WTC11 (cell line): ENCODE measurements around the gene RNF151. TPM values are rescaled to one million over a fixed set of nuclear protein-coding genes. Genes with fewer than 3 reads are reported as not detected.

ENCODE experiments used
- ATAC-seq: fragments of 200-7000 bp; cut with Tn5 transposase; 2 replicates; pipeline ENCODE4 v1.10.0; 2021; ENCODE audit warnings: mild to moderate bottlenecking, moderate library complexity
- CTCF ChIA-PET: fragments of 300-600 bp; sonication (Branson Sonifier 250); formaldehyde crosslinking; loops from one replicate; lab custom pipeline; 2021; ENCODE audit warnings: antibody characterized with exemption; lab: Charles Lee
- POLR2A ChIA-PET: fragments of 350-600 bp; sonication (Branson Sonifier 250); formaldehyde crosslinking; loops from one replicate; lab custom pipeline; 2021; ENCODE audit warnings: antibody characterized with exemption; lab: Charles Lee
- DNase-seq: peaks from one replicate; pipeline ENCODE4 v3.0.0; 2021; ENCODE audit warnings: low spot score
- H3K27ac Mint-ChIP-seq: 2 replicates; pipeline ENCODE4 v1.8.0; 2021; ENCODE audit warnings: mixed read lengths
- H3K27me3 Mint-ChIP-seq: 2 replicates; pipeline ENCODE4 v1.8.0; 2021; ENCODE audit warnings: low read depth, mild to moderate bottlenecking, moderate library complexity, mixed read lengths
- H3K36me3 Mint-ChIP-seq: 2 replicates; pipeline ENCODE4 v1.8.0; 2021; ENCODE audit warnings: mixed read lengths
- H3K4me1 Mint-ChIP-seq: 2 replicates; pipeline ENCODE4 v1.8.0; 2022; ENCODE audit warnings: mixed read lengths
- H3K4me3 Mint-ChIP-seq: 2 replicates; pipeline ENCODE4 v1.8.0; 2021; ENCODE audit warnings: mild to moderate bottlenecking, moderate library complexity, mixed read lengths
- H3K9me3 Mint-ChIP-seq: 2 replicates; pipeline ENCODE4 v1.8.0; 2021; ENCODE audit warnings: mixed read lengths
- EMX1 ChIP-seq: fragments of 250-450 bp; sonication (Bioruptor Pico); IDR thresholded peaks from 2 replicates; pipeline ENCODE4 v1.8.0; 2021; ENCODE audit warnings: mild to moderate bottlenecking
- ESRRA ChIP-seq: sonication (generic); formaldehyde crosslinking; IDR thresholded peaks from 2 replicates; pipeline ENCODE4 v1.8.1; 2022; ENCODE audit warnings: mild to moderate bottlenecking, missing genetic modification reagents, borderline replicate concordance
- GTF2I ChIP-seq: fragments of 250-450 bp; sonication (Bioruptor Pico); conservative IDR thresholded peaks from 2 replicates; pipeline ENCODE4 v1.4.0; 2021; ENCODE audit warnings: mild to moderate bottlenecking
- IRF2 ChIP-seq: sonication (generic); formaldehyde crosslinking; IDR thresholded peaks from 2 replicates; pipeline ENCODE4 v1.8.0; 2022; ENCODE audit warnings: low read depth, missing genetic modification reagents, borderline replicate concordance
- MXD4 ChIP-seq: fragments of 250-450 bp; sonication (Bioruptor Pico); IDR thresholded peaks from 2 replicates; pipeline ENCODE4 v1.8.0; 2021; ENCODE audit warnings: mild to moderate bottlenecking, moderate library complexity, borderline replicate concordance
- NFYB ChIP-seq: sonication (generic); formaldehyde crosslinking; conservative IDR thresholded peaks from 2 replicates; pipeline ENCODE4 v1.8.0; 2022; ENCODE audit warnings: low read depth, missing genetic modification reagents
- PREB ChIP-seq: sonication (generic); formaldehyde crosslinking; IDR thresholded peaks from 2 replicates; pipeline ENCODE4 v1.8.1; 2022; ENCODE audit warnings: mild to moderate bottlenecking, missing genetic modification reagents, moderate library complexity, borderline replicate concordance
- TEAD1 ChIP-seq: sonication (generic); formaldehyde crosslinking; IDR thresholded peaks from 2 replicates; pipeline ENCODE4 v1.8.0; 2022; ENCODE audit warnings: mild to moderate bottlenecking, missing genetic modification reagents
- USF1 ChIP-seq: sonication (generic); formaldehyde crosslinking; IDR thresholded peaks from 2 replicates; pipeline ENCODE4 v1.8.0; 2022; ENCODE audit warnings: mild to moderate bottlenecking, missing genetic modification reagents
- USF2 ChIP-seq: sonication (generic); formaldehyde crosslinking; IDR thresholded peaks from 2 replicates; pipeline ENCODE4 v1.8.1; 2023; ENCODE audit warnings: mild to moderate bottlenecking, missing genetic modification reagents, moderate library complexity
- ZNF138 ChIP-seq: sonication (generic); formaldehyde crosslinking; conservative IDR thresholded peaks from 2 replicates; pipeline ENCODE4 v1.8.1; 2022; ENCODE audit warnings: mild to moderate bottlenecking, moderate library complexity, missing genetic modification reagents
- ZNF396 ChIP-seq: fragments of 250-450 bp; sonication (Bioruptor Pico); IDR thresholded peaks from 2 replicates; pipeline ENCODE4 v1.8.0; 2021; ENCODE audit warnings: mild to moderate bottlenecking, moderate library complexity, borderline replicate concordance
- total RNA-seq: library from RNA; stranded (reverse); gene quantifications from 3 replicates; pipeline ENCODE4 v1.2.3, GENCODE V29; 2021

Gene RNF151
- total RNA-seq, 1 experiment from 2014 or later = 0.31 TPM

DNA sequence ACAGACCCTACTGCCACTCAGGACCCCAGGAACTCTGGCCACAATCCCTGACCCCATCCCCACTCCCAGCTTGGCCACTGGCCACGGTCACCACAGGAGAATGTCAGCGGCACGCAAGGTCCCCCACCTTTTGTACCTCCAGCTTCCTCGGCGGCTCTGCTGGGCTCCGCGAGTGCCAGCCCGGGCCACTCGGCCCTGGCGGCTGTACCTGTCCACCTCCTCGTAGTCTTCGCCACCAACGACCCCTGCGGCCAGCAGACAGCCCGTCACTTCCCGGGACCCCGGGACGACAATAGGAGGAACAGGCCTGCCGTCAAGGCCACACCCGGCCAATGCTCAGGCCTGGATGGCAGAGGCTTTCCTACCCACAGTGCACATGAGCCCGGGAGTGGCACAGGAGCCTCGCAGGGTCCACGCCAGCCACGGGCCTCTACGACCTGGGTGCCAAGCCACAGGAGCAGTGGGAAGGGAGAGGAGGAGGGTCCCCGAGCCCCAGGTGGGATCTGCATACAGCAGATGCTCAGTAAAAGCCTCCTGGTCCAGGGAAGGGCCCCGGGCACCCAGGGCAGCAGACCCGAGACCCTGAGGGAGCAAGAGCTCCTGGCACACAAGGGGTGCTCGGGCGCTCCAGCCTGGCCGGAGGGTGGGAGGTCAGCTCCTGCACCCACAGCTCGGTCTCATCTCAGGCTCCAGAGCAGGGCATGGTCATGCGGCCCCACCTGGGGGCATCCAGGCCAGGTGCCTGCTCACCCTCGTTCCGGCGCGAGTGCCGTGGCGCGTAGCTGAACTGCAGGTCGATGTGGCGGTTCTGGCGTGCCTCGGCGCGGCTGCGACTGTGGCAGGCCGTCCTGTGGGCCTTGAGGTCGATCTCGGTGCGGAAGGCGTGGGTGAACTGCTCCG, 35.0 kb downstream of the RNF151 start:
- CTCF ChIA-PET = interaction anchor here (1.9 kb wide), 1 partner anchor 9 kb away, joined by 6 read pairs; no protein-coding TSS in a partner anchor
- H3K27ac Mint-ChIP-seq = no peak overlapping the region

DNA sequence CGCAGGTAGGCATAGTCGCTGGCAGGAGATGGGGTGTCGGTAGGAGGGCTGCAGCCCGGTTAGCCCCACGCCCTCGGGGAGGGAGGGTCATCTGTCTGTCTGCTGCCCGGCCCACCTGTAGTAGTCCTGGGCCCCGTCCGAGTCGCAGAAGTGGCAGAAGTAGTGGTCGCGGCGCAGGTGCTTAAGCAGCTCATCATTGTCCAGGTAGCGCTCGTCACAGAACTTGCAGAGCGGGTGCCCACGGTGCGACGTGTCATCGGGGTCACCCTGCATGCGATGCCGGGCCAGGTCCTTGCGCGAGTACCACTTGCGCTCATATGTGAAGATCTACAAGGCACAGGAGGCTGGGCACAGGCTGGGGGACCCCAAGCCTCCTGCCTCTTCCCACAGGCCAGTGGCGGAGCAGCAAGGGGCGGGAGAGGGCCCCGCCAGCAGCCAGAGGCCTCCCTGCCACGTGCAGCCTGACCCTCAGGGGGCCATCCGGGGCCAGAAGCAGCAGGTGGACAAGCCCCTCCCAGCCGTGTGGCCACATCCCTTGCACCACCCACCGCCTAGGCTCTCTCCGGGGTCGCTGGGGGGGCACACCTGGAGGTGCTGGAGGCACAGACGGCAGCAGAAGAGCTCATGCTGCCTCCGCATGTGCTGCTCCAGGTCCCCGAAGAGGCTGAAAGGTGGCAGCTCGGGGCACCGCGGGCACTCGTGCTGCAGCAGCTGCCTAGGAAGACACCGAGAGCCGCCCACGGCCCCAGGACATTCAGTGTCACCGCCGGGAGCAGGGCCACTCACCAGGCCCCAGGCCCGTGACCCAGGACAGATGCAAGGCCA, 36.0 kb downstream of the RNF151 start:
- ChIA-PET CTCF (interaction anchor here (1.4 to 3.9 kb wide), 17 partner anchors 10 to 193 kb away, joined by 4 to 82 read pairs (median 14); partner anchors contain the start of genes CASKIN1, GFER, NHERF2 and NOXO1), POLR2A (interaction anchor here (1.5 kb wide), 1 partner anchor 38 kb away, joined by 7 read pairs; the partner anchor contains the start of gene RPS2)
- H3K4me3 Mint-ChIP-seq = no peak overlapping the region
- no peaks in the 10 kb centered on the region for H3K9me3 Mint-ChIP-seq
- no peak for TF ChIP-seq USF1 (CRISPR knock-in tag)
- no peak for TF ChIP-seq TEAD1 (CRISPR knock-in tag)
- peaks cover 19% of the 10 kb centered on the region for H3K36me3 Mint-ChIP-seq
- DNase-seq = no peak
- H3K27ac Mint-ChIP-seq = no peak overlapping the region
- no peak for ATAC-seq
- peaks cover 22% of the 10 kb centered on the region for H3K4me1 Mint-ChIP-seq
- H3K27me3 Mint-ChIP-seq = no peaks in the 10 kb centered on the region

More for the DNA sequence above, 35.0 kb downstream of the RNF151 start:
- DNase-seq (no peak), ATAC-seq (no peak)
- Mint-ChIP-seq H3K36me3 (peaks cover 24% of the 10 kb centered on the region), H3K4me1 (peaks cover 18% of the 10 kb centered on the region), H3K9me3 (no peaks in the 10 kb centered on the region), H3K4me3 (no peak overlapping the region), H3K27me3 (no peaks in the 10 kb centered on the region)
- POLR2A ChIA-PET = no interaction called here
- TF ChIP-seq GTF2I (CRISPR knock-in tag) (no peak), ZNF396 (CRISPR knock-in tag) (no peak)

GRCh38 chr16:2003231-2003826, 36.7 kb downstream of the RNF151 start:
- no peak for ATAC-seq
- DNase-seq = no peak
- no peak overlapping the region for H3K27ac Mint-ChIP-seq
- peaks cover 29% of the 10 kb centered on the region for H3K4me1 Mint-ChIP-seq
- CTCF ChIA-PET = interaction anchor here (0.7 to 3.9 kb wide), 39 partner anchors 10 to 528 kb away, joined by 3 to 82 read pairs (median 8); partner anchors contain the start of genes CASKIN1, CEMP1, GFER and NHERF2
- H3K27me3 Mint-ChIP-seq = no peaks in the 10 kb centered on the region
- no peak overlapping the region for H3K4me3 Mint-ChIP-seq
- H3K9me3 Mint-ChIP-seq = no peaks in the 10 kb centered on the region
- no peak for TF ChIP-seq PREB (CRISPR knock-in tag)
- TF ChIP-seq ZNF396 (CRISPR knock-in tag) = no peak
- TF ChIP-seq ESRRA = no peak
- TF ChIP-seq ZNF138 (CRISPR knock-in tag) = no peak
- no peak for TF ChIP-seq USF1 (CRISPR knock-in tag)
- TF ChIP-seq IRF2 (CRISPR knock-in tag) = no peak
- TF ChIP-seq USF2 (CRISPR knock-in tag) = no peak
- no peak for TF ChIP-seq MXD4 (CRISPR knock-in tag)
- no peak for TF ChIP-seq NFYB (CRISPR knock-in tag)
- no peak for TF ChIP-seq EMX1 (CRISPR knock-in tag)
- H3K36me3 Mint-ChIP-seq = peaks cover 14% of the 10 kb centered on the region
- POLR2A ChIA-PET = interaction anchor here (0.6 to 3.0 kb wide), 4 partner anchors 11 to 148 kb away, joined by 3 to 13 read pairs (median 6); partner anchors contain the start of gene RPS2
